ENCODE measurements around the gene WDR90.

WDR90 gene

DNA sequence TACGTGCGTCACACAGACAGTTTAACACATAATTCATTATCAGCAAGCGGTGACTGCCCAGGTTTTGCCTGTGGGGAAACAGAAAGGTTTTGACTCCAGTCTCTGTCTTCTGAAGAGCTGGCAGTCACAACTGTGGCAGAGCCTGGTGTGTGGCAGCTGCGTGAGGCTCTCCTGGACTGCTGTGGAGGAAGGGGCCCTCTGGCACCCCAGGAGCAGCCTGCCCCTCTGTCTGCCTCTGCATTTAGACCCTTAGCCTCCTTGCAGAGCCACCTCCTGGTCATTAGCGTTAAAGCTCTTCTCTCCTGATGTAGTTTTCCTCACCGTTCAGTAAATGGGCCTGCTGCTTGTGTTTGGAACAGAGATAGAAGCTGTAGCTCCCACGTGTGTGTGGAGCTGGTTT, 48.4 kb upstream of the WDR90 start:
- no peak overlapping the region for H3K27ac ChIP-seq (ENCODE audit: extremely low read depth, low read depth, low read length)
- no peaks in the 10 kb centered on the region for H3K9me3 ChIP-seq (ENCODE audit: control insufficient read depth, insufficient read depth, low read depth, low read length)
- H3K36me3 ChIP-seq (ENCODE audit: control insufficient read depth in 2 of 2, insufficient read depth in 1 of 2, low read length in 2 of 2) = peaks cover 0 to 21% of the 10 kb centered on the region in 2 experiments; a peak in 1 of 3 replicates
- TF ChIP-seq ZXDB (tag by site-specific recombination; IDR thresholded peaks at IDR 0.05) = no peak
- TF ChIP-seq ZNF391 (tag by site-specific recombination; IDR thresholded peaks at IDR 0.05; ENCODE audit: borderline replicate concordance, low read depth) = no peak
- TF ChIP-seq, protein P1, sequence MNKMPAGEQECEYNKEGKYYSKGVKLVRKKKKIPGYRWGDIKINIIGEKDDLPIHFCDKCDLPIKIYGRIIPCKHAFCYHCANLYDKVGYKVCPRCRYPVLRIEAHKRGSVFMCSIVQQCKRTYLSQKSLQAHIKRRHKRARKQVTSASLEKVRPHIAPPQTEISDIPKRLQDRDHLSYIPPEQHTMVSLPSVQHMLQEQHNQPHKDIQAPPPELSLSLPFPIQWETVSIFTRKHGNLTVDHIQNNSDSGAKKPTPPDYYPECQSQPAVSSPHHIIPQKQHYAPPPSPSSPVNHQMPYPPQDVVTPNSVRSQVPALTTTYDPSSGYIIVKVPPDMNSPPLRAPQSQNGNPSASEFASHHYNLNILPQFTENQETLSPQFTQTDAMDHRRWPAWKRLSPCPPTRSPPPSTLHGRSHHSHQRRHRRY (tag by site-specific recombination; IDR thresholded peaks at IDR 0.05) = no peak
- TF ChIP-seq ZNF747 (tag by site-specific recombination; IDR thresholded peaks at IDR 0.05) = no peak
- TF ChIP-seq ZNF121 (tag by site-specific recombination; IDR thresholded peaks at IDR 0.05) = no peak
- no peak for TF ChIP-seq OVOL3 (tag by site-specific recombination; IDR thresholded peaks at IDR 0.05)
- TF ChIP-seq HOXD13 (CRISPR knock-in tag; IDR thresholded peaks at IDR 0.05; ENCODE audit: borderline replicate concordance) = no peak
- peak; percentile 48 for TF ChIP-seq ZNF335 (tag by site-specific recombination; conservative IDR thresholded peaks at IDR 0.05)
- TF ChIP-seq ZNF548 (tag by site-specific recombination; IDR thresholded peaks at IDR 0.05) = no peak
- no peak for TF ChIP-seq EGR2 (tag by site-specific recombination; IDR thresholded peaks at IDR 0.05; ENCODE audit: low read depth)
- TF ChIP-seq GFI1B (tag by site-specific recombination; IDR thresholded peaks at IDR 0.05) = no peak
- peak; percentile 43; the same call in 1 of the 2 replicates for TF ChIP-seq GLIS1 (tag by site-specific recombination; IDR thresholded peaks at IDR 0.05)
- no peak for TF ChIP-seq ZBTB7A (tag by site-specific recombination; IDR thresholded peaks at IDR 0.05; ENCODE audit: low read depth)
- peak; percentile 71 for TF ChIP-seq ZNF2 (tag by site-specific recombination; IDR thresholded peaks at IDR 0.05)
- TF ChIP-seq ZNF654 (tag by site-specific recombination; IDR thresholded peaks at IDR 0.05; ENCODE audit: low read depth) = peak; percentile 18; the same call in 1 of the 2 replicates
- TF ChIP-seq ZNF10 (tag by site-specific recombination; IDR thresholded peaks at IDR 0.05) = no peak
- no peak for TF ChIP-seq ZNF133 (tag by site-specific recombination; IDR thresholded peaks at IDR 0.05)
- TF ChIP-seq, protein P2, sequence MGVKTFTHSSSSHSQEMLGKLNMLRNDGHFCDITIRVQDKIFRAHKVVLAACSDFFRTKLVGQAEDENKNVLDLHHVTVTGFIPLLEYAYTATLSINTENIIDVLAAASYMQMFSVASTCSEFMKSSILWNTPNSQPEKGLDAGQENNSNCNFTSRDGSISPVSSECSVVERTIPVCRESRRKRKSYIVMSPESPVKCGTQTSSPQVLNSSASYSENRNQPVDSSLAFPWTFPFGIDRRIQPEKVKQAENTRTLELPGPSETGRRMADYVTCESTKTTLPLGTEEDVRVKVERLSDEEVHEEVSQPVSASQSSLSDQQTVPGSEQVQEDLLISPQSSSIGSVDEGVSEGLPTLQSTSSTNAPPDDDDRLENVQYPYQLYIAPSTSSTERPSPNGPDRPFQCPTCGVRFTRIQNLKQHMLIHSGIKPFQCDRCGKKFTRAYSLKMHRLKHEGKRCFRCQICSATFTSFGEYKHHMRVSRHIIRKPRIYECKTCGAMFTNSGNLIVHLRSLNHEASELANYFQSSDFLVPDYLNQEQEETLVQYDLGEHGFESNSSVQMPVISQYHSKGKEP (tag by site-specific recombination; IDR thresholded peaks at IDR 0.05) = no peak
- no peak for TF ChIP-seq KLF1 (tag by site-specific recombination; IDR thresholded peaks at IDR 0.05)
- H3K4me1 ChIP-seq (ENCODE audit: control insufficient read depth, insufficient read depth, low read length) = no peaks in the 10 kb centered on the region
- CTCF ChIA-PET = interaction anchor here (0.6 to 2.1 kb wide), 10 partner anchors 8 to 209 kb away, joined by 3 to 8 read pairs (median 4); partner anchors contain the start of genes METTL26 and RAB40C
- POLR2A ChIA-PET = interaction anchor here (0.8 to 0.9 kb wide), 2 partner anchors 12 to 85 kb away, joined by 3 read pairs; no protein-coding TSS in a partner anchor
- no peak overlapping the region for H3K4me3 ChIP-seq (ENCODE audit: low read depth, low read length)

DNA sequence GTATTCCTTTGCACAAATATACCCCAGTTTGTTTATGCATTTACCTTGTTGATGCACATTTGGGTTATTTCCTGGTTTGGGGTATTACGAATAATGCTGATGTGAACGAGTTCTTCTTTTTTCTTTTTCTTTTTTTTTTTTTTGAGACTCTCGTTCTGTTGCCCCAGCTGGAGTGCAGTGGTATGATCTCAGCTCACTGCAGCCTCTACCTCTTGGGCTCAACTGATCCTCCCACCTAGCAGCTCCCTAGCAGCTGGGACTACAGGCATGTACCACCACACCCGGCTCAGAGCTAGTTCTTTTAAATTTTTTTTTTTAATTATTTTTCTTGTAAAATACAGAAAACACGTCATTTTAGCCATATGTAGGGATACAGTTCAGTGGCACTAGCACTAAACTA, 45.2 kb upstream of the WDR90 start:
- POLR2A ChIA-PET = interaction anchor here (1.4 kb wide), 1 partner anchor 32 kb away, joined by 3 read pairs; the partner anchor contains the start of gene METTL26
- Histone ChIP-seq H3K36me3 (ENCODE audit: control insufficient read depth in 2 of 2, insufficient read depth in 1 of 2, low read length in 2 of 2) (peaks cover 0 to 10% of the 10 kb centered on the region in 2 experiments; a peak in 1 of 3 replicates), H3K4me3 (ENCODE audit: low read depth, low read length) (no peak overlapping the region), H3K4me1 (ENCODE audit: control insufficient read depth, insufficient read depth, low read length) (no peaks in the 10 kb centered on the region), H3K27ac (ENCODE audit: extremely low read depth, low read depth, low read length) (no peak overlapping the region), H3K9me3 (ENCODE audit: control insufficient read depth, insufficient read depth, low read depth, low read length) (no peaks in the 10 kb centered on the region)
- CTCF ChIA-PET = no interaction called here
- TF ChIP-seq, protein P3, sequence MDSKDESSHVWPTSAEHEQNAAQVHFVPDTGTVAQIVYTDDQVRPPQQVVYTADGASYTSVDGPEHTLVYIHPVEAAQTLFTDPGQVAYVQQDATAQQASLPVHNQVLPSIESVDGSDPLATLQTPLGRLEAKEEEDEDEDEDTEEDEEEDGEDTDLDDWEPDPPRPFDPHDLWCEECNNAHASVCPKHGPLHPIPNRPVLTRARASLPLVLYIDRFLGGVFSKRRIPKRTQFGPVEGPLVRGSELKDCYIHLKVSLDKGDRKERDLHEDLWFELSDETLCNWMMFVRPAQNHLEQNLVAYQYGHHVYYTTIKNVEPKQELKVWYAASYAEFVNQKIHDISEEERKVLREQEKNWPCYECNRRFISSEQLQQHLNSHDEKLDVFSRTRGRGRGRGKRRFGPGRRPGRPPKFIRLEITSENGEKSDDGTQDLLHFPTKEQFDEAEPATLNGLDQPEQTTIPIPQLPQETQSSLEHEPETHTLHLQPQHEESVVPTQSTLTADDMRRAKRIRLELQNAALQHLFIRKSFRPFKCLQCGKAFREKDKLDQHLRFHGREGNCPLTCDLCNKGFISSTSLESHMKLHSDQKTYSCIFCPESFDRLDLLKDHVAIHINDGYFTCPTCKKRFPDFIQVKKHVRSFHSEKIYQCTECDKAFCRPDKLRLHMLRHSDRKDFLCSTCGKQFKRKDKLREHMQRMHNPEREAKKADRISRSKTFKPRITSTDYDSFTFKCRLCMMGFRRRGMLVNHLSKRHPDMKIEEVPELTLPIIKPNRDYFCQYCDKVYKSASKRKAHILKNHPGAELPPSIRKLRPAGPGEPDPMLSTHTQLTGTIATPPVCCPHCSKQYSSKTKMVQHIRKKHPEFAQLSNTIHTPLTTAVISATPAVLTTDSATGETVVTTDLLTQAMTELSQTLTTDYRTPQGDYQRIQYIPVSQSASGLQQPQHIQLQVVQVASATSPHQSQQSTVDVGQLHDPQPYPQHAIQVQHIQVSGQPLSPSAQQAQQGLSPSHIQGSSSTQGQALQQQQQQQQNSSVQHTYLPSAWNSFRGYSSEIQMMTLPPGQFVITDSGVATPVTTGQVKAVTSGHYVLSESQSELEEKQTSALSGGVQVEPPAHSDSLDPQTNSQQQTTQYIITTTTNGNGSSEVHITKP (tag by site-specific recombination; IDR thresholded peaks at IDR 0.05) = peak; percentile 41
- no peak for TF ChIP-seq WT1 (tag by site-specific recombination; IDR thresholded peaks at IDR 0.05)

Measured in HEK293 (cell line).